Mucosa of stomach (tissue), 1 donor: ENCODE data around the gene DCDC2.
"Not testable (repeated sequence)": the region's sequence is repeated elsewhere in the genome, so short reads cannot be mapped to it uniquely, and the experiment has no call there.

Source experiments
- H3K27me3 ChIP-seq: one replicate; pipeline ENCODE4 v1.7.0; 2013; ENCODE audit warnings: mild to moderate bottlenecking, low read length; ENCODE audit not compliant: control insufficient read depth, insufficient read depth
- H3K36me3 ChIP-seq: one replicate; pipeline ENCODE4 v1.7.0; 2013; ENCODE audit warnings: low read length; ENCODE audit not compliant: control insufficient read depth, insufficient read depth
- H3K4me1 ChIP-seq: one replicate; pipeline ENCODE4 v1.7.0; 2013; ENCODE audit warnings: mild to moderate bottlenecking, low read length; ENCODE audit not compliant: control insufficient read depth, insufficient read depth
- H3K4me3 ChIP-seq: one replicate; pipeline ENCODE4 v1.7.0; 2013; ENCODE audit warnings: low read length
- H3K9ac ChIP-seq: one replicate; pipeline ENCODE4 v1.7.0; 2013; ENCODE audit warnings: mild to moderate bottlenecking, low read length, moderate library complexity
- H3K9me3 ChIP-seq: one replicate; pipeline ENCODE4 v1.7.0; 2013; ENCODE audit warnings: mild to moderate bottlenecking, low read length, moderate library complexity; ENCODE audit not compliant: control insufficient read depth
- donor health status: Pancreatic carcinoma.

Gene DCDC2

DNA sequence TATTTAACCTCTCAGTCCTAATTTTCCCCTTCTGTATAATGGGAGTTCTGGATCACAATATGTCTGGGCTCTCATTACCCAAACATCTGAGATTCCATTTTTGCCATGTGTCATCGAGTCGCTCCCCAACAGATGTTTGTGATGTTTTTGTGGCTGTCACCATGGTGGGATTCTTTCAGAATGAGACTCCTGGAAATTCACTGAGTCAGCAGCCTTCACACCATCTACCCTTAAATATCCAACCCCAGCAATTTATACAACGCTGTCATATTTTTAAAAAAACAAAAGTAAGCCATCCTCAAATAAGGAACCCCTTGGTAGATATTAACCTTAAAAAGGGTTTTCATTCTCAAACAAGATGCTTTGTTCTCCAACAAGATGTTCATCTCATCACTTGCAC, 211.0 kb downstream of the DCDC2 start:
- H3K4me1 ChIP-seq: no peaks in the 10 kb centered on the region
- no peaks in the 10 kb centered on the region for H3K27me3 ChIP-seq
- H3K4me3 ChIP-seq: no peak overlapping the region
- H3K9me3 ChIP-seq: no peaks in the 10 kb centered on the region
- H3K36me3 ChIP-seq: no peaks in the 10 kb centered on the region
- no peak overlapping the region for H3K9ac ChIP-seq

DNA sequence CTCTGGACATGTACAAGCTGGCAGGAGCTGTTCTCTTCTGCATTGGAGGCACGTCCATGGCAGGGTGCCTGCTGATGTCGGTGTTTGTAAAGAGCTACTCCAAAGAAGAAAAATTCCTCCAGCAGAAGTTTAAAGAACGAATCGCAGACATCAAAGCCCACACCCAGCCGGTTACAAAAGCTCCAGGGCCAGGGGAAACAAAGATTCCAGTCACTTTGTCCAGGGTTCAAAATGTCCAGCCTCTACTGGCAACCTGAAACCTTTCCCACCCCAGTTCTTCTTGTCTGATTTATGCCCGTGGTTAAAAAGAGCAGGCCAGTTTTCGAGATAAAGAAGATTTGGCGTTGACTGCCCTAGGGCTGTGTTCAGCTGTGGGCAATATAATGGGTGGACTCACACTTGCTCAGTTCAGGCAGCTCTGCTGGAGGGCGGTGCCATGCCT, 212.1 kb downstream of the DCDC2 start:
- Histone ChIP-seq H3K4me1 (no peaks in the 10 kb centered on the region), H3K9ac (no peak overlapping the region), H3K36me3 (no peaks in the 10 kb centered on the region), H3K9me3 (no peaks in the 10 kb centered on the region), H3K4me3 (no peak overlapping the region), H3K27me3 (no peaks in the 10 kb centered on the region)

DNA sequence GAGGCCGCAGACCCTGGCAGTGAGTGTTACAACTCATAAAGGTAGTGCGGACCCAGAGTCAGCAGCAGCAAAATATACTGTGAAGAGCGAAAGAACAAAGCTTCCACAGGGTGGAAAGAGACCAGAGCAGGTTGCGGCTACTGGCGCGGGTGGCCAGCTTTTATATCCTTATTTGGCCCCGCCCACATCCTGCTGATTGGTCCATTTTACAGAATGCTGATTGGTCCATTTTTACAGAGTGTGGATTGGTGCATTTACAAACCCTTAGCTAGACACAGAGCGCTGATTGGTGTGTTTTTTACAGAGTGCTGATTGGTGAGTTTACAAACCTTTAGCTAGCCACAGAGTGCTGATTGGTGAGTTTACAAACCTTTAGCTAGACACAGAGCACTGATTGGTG, 215.1 kb downstream of the DCDC2 start:
- not testable (repeated sequence) for H3K9me3 ChIP-seq, H3K27me3 ChIP-seq, H3K4me1 ChIP-seq, H3K9ac ChIP-seq, H3K36me3 ChIP-seq, H3K4me3 ChIP-seq

DNA sequence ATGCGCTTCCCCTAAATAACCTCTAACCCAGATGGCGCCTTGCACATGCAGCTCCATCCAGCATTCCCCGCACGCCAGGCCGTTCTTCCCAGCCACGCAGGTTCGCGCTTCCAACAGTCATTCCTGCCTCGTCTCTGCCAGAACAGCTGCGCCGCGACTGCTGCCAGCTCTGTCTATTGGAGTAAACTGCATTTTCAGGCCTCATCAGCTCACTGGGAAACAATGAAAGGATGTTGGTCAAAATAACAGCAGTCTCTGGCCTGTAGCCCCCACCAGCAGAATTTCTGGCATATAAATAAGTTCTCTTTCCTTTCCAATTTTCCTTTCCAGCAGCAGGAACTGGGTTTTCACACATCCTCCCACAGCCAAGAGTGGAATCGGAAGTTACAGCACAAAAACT, 217.3 kb downstream of the DCDC2 start:
- Histone ChIP-seq H3K36me3 (no peaks in the 10 kb centered on the region), H3K27me3 (no peaks in the 10 kb centered on the region), H3K9ac (no peak overlapping the region), H3K4me3 (no peak overlapping the region), H3K4me1 (no peaks in the 10 kb centered on the region), H3K9me3 (no peaks in the 10 kb centered on the region)

DNA sequence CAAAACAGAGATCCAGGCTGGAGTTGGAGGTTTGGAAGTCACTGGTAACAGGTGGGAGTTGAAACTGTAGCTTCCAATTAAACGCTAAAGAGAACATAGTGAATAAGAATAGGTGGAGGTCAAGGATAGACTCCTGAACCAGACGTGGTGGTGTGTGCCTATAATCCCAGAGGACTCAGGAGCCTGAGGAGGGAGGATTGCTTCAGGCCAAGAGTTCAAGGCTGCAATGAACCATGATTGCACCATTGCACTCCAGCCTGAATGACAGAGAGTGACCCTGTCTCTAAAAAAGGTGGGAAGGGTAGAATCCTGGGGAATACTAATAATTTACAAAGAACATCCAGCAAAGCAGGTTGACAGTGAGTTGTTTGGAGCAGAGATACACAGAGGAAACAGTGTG, 218.2 kb downstream of the DCDC2 start:
- no peak overlapping the region for H3K4me3 ChIP-seq

DNA sequence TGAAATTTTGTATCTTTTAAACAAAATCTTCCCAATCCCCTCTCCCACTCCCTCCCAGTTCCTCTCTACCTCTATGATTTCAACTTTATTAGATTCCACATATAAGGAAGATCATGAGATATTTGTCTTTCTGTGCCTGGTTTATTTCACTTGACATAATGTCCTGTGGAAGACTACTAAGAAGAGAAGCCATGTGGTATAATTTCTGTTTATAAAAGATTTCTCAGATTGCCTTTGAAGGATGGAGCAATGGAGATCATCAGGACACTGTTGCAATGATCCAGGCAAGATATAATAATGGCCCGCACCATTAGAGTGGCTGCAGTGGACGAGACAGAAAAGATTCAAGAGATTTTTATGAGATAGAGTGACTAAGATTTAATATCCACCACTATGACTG, 218.8 kb downstream of the DCDC2 start:
- H3K4me1 ChIP-seq: no peaks in the 10 kb centered on the region
- no peaks in the 10 kb centered on the region for H3K27me3 ChIP-seq
- no peaks in the 10 kb centered on the region for H3K9me3 ChIP-seq
- no peak overlapping the region for H3K4me3 ChIP-seq
- no peaks in the 10 kb centered on the region for H3K36me3 ChIP-seq
- H3K9ac ChIP-seq: no peak overlapping the region

More for the DNA sequence above, 218.2 kb downstream of the DCDC2 start:
- Histone ChIP-seq H3K4me1 (no peaks in the 10 kb centered on the region), H3K9me3 (no peaks in the 10 kb centered on the region), H3K27me3 (no peaks in the 10 kb centered on the region), H3K36me3 (no peaks in the 10 kb centered on the region), H3K9ac (no peak overlapping the region)

DNA sequence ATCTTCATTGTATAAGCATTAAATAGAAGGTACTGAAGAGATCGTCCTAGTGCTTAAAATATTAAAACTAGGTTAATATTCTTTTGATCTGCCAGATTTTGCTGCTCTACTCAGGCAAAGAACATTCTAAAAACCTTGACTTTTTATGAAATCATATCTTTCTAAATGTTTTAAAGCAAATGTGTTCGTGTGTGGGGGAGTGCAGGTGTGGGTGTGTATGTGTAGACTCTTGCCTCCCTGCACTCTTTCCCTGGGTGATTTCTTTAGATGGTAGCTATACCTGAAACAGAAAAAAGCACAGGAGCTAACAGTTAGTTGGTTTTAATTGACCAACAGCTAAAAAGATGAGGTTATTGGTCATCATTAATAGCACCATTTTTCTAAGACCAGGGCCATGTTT, 226.1 kb downstream of the DCDC2 start:
- Histone ChIP-seq H3K9me3 (no peaks in the 10 kb centered on the region), H3K4me1 (no peaks in the 10 kb centered on the region), H3K36me3 (no peaks in the 10 kb centered on the region), H3K9ac (no peak overlapping the region), H3K27me3 (no peaks in the 10 kb centered on the region), H3K4me3 (no peak overlapping the region)

DNA sequence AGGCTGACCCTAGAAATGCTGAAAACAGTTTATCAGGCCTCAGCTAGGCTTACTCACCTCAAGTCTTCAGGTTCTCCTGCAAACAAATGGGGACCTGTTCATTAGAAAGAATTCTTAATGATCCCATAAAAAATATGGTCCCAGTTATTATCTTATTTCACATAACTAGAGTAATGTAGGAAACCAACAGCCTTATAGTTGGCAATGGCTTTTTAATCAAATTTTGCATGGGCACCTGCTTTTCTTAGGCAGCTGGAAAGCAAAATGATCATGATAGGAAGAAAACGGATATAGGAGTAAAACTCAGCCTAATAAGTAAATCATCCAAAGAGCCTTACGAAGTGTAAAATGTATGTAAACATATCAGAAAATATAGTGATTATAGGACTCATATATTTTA, 230.5 kb downstream of the DCDC2 start:
- Histone ChIP-seq H3K36me3 (no peaks in the 10 kb centered on the region), H3K9me3 (no peaks in the 10 kb centered on the region), H3K9ac (no peak overlapping the region), H3K4me1 (no peaks in the 10 kb centered on the region), H3K27me3 (no peaks in the 10 kb centered on the region), H3K4me3 (no peak overlapping the region)

DNA sequence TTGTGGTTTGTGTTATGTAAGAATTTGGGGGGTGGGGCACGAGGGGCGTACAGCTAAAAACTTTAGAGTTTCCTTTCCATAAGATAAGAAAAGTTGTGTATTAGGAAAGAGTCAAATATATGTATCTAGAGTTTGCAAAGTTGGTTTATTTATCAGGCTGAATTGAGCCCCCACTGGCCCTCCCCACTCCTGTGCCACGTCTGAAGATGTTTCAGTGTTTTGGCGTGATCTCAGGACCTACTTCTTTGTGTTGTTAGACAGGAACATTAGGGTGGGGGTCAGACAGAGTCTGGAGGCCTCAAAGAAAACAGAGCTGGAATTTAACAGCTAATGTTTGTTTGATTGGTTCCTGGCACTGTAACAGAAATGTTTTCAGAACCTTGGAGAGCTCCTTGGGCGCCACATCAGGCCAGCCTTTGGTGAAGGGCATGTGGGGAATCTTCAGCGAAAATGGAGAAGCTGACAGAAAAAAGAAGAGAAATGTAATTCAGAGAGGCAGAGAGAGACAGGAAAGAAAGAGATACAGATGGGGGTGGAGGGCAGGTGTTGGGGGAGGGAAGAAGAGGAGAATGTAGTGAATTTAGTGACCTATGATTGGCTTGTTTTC, 231.2 kb downstream of the DCDC2 start:
- H3K4me1 ChIP-seq: no peaks in the 10 kb centered on the region
- H3K4me3 ChIP-seq: no peak overlapping the region
- H3K27me3 ChIP-seq: no peaks in the 10 kb centered on the region
- H3K9ac ChIP-seq: no peak overlapping the region
- H3K9me3 ChIP-seq: no peaks in the 10 kb centered on the region
- H3K36me3 ChIP-seq: no peaks in the 10 kb centered on the region

DNA sequence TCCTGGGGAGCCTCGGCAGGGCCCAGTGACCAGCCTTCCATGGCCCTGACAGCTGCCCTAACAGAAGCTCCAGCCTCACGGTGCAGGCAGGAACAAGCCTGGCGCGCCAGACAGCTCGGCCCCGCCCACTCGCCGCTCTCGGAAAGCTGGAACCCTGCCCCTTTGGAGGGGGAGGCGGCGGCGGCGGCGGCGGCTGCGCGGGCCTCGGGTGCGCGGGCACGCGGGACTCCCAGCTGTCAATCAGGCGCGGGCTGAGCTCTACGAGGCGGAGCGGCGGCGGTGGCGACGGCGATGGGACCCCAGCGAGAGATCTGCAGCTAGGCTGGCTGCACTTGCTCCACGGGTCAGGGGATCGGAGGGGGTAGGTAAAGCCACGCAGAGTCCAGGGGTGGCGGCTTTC, 231.9 kb downstream of the DCDC2 start, which contains the start of gene NRSN1:
Gene NRSN1, plus strand, starts transcription at position 236 of the 400 bp plus-strand sequence. CDS start 8,113 bp downstream, outside the sequence.
- H3K36me3 ChIP-seq: no peaks in the 10 kb centered on the region
- H3K9ac ChIP-seq: no peak within 1 kb of the TSS
- no peak within 1 kb of the TSS for H3K4me3 ChIP-seq
- no peaks in the 10 kb centered on the region for H3K9me3 ChIP-seq
- no peaks in the 10 kb centered on the region for H3K27me3 ChIP-seq
- no peaks in the 10 kb centered on the region for H3K4me1 ChIP-seq

DNA sequence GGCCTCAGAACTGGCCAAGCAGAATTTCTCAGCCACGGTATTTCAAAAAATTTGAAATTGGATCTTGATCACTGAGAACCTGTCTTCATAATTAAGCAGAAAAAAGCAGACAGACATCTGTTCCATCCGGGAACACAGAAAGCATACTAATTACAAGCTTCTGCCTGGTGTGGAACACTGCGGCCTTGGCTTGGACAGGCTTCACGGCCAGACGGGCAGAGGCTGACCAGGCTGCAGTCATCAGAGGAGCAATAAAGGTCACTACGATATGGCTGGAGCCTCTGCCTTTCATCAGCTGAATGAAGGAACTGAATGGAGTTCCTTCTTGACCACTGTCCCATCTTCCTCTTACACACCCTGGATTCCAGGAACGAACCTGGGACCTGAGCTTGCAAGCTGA, 235.7 kb downstream of the DCDC2 start:
- no peak overlapping the region for H3K9ac ChIP-seq
- no peak overlapping the region for H3K4me3 ChIP-seq
- H3K36me3 ChIP-seq: no peaks in the 10 kb centered on the region
- no peaks in the 10 kb centered on the region for H3K4me1 ChIP-seq
- H3K9me3 ChIP-seq: no peaks in the 10 kb centered on the region
- no peaks in the 10 kb centered on the region for H3K27me3 ChIP-seq
